NCI-H1930 (cell line): ENCODE data around the gene RNF2.

Experiments used
- DNase-seq, 2 experiments: peaks; one replicate each; lab custom pipeline; 2025; lab: John Stamatoyannopoulos, UW

Gene RNF2

DNA sequence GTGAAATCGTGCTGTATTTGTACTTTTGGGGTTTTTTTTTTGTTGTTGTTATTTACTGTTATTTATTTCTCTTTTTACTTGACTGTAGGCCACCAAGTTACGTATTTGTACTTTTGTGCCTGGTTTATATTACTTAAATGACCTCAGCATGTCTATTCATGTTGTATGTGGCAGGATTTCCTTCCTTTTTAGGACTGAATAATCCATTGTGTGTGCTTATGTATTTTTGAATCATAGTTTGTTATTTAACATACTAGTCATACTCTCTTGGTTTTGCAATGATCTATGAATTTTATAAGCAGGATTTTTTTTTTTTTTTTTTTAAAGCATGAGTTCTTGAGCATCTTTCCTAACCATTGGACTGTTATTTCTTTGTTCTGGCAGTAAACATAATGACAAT, 51.2 kb downstream of the RNF2 start:
- DNase-seq, result no peak

DNA sequence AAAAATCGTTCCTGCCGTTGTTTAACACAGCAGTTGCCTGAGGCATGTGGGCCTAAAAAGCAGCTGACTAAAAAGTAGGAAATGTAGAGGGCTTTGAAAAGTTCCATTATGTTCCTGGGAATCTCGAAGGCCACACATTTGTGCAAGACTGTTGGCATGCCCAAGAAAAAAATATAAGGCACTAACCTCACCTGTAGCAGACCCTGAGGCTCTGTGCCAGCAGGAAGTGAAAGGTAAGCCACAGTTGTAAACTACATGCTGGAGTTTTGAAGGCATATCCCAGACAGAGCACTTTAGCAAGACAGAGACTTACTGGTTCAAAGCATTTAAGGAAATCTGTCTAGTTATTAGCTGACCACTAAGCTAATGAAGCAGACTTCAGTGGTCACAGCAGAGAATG, 58.7 kb downstream of the RNF2 start:
- no peak for DNase-seq

GRCh38 chr1:185105121-185105520, 59.8 kb downstream of the RNF2 start:
- DNase-seq, result no peak

DNA sequence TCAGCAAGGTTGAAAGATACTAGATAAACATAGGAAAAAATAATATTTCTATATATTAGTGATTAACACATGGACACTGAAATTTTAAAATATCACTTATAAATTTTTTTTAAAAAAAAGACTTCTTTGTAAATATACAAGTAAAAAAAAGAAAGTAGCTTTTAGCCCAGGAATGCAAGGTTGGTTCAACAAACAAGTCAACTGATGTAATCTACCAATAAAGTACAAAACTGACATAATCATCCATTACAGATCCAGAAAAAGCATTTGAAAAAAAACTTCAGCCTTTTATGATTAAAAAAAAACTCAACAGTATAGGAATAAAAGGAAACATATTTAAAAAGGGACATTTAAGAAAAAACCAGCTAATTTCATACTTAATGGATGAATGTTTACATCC, 63.0 kb downstream of the RNF2 start:
- no peak for DNase-seq

DNA sequence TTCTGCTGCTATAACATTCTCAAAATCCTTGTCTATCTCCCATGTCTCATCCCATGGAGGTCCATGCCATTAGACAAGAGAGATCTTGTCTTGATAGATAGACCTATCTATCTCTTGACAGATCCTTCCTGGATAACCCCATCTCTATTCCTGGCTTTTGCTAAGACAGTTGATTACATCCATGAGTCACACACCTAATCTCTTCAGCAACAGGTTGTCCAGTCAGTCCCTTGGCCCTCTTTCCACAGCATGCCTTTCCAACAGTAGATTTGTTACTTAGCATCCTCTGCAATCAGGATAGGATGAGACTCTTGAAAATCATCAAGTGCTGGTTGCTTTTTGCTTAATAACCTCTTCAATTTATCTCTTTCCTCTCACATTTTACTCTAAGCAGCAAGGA, 64.8 kb downstream of the RNF2 start:
- no peak for DNase-seq

DNA sequence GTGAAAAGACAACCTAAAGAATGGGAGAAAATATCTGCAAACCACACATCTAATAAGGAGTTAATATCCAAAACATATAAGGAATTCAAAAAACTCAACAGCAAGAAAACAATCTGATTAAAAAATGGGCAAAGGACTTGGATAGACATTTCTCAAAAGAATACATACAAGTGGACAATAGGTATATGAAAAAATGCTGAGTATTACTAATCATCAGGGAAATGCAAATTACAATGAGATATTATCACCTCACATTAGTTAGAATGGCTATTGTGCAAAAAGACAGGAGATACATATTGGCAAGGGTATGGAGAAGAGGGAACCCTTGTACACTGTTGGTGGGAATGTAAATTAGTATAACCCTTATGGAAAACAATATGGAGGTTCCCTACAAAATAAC, 66.5 kb downstream of the RNF2 start:
- DNase-seq, result no peak

DNA sequence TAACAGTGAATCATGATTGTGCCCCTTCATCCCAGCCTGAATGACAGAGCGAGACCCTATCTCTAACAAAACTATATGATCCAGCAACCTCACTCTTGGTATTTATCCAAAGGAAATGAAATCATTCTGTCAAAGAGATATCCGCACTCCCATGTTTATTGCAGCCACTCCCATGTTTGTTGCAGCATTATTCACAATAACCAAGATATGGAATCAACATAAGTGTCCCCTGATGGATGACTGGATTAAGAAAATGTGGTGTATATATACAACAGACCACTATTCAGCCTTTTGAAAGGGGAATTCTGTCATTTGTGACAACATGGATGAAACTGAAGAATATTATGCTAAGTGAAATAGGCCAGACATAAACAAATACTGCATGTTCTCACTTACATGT, 67.0 kb downstream of the RNF2 start:
- no peak for DNase-seq

DNA sequence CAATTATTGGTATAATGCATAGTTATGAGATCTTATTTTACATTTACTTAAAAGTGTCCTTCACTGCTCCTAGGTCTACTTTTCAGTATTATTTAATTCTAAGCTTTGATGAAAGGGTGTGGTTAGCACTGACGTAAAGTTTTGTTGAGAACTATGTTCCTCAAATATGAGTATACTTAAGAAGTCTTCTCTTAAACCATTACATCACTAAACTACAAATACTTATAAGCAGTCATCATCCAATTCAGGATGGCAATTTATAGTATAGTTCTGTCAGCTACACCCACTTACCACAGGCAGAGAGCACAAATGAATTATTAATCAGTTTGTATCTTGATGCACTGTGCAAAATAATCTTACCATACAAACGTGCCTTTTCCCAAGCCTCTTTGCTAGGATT, 84.3 kb downstream of the RNF2 start:
- no peak for DNase-seq

- no peak for DNase-seq
Observed at GRCh38 chr1:185132534-185132933, 87.2 kb downstream of the RNF2 start.

- no peak for DNase-seq
Observed at GRCh38 chr1:185137896-185138545, 92.7 kb downstream of the RNF2 start.

DNA sequence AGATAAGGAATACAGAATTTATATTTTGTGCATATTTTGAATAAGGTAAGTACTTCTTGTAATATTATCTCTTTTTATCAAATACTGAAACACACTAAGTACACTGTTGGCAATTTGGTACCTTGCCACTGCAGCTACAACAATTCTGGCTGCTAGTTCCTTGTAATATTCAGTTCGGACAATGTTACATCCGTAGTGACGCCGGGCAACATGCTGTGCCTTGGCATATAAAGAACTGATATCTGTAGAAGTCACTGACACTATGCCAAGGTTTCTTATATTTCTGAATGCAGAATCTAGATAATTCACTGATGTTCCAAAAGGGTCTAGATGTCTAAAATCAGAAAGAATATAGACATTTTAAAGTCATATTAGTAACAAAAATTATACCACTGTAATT, 93.9 kb downstream of the RNF2 start:
- DNase-seq, result no peak

GRCh38 chr1:185144233-185144632, 98.9 kb downstream of the RNF2 start:
- DNase-seq, result no peak

- DNase-seq, result no peak
Observed at GRCh38 chr1:185151215-185151614, 105.9 kb downstream of the RNF2 start.
